HCT116 (cell line): ENCODE results near the gene DNAAF1. TPM values are rescaled to one million over a fixed set of nuclear protein-coding genes. Genes with fewer than 3 reads are reported as not detected.

Experiments
- ATAC-seq: fragments of 200-7000 bp; cut with Tn5 transposase; 2 replicates; pipeline ENCODE4 v1.9.1; 2020; ENCODE audit warnings: mild to moderate bottlenecking, moderate library complexity
- BruUV-seq: library from RNA; stranded (reverse); fragments of 400-500 nt; replicated peaks from 2 replicates; lab custom pipeline; 2021; lab: Mats Ljungman, UMichigan
- CTCF ChIA-PET: fragments of 300-600 bp; sonication (Branson Sonifier 250); formaldehyde crosslinking; loops from one replicate; lab custom pipeline; 2021; ENCODE audit warnings: antibody characterized with exemption; lab: Charles Lee
- POLR2A ChIA-PET: fragments of 300-600, 350-600 bp; sonication (Branson Sonifier 250); formaldehyde crosslinking; loops from one replicate; lab custom pipeline; 2021; ENCODE audit warnings: antibody characterized with exemption; lab: Charles Lee
- RAD21 ChIA-PET, 2 experiments: fragments of 300-600 bp; sonication (Branson Sonifier 250); formaldehyde crosslinking; loops; one replicate each; lab custom pipeline; 2023; ENCODE audit warnings: low total read pairs in 2 of 2; ENCODE audit not compliant: uncharacterized antibody in 2 of 2, unreplicated experiment in 2 of 2, low non-redundant PET in 1 of 2; lab: Charles Lee
- DNase-seq: peaks from one replicate; pipeline ENCODE4 v3.0.0-alpha.2; 2010; ENCODE audit warnings: low read depth, low spot score
- H2AFZ ChIP-seq: fragments of 200-600 bp; shearing (Covaris generic), sonication (generic); 2 replicates; pipeline ENCODE4 v1.6.1; 2017; ENCODE audit warnings: low read depth, mixed run types, mixed read lengths, antibody characterized with exemption, low read length; ENCODE audit not compliant: poor library complexity, severe bottlenecking
- H3K27ac ChIP-seq: 2 replicates; pipeline ENCODE4 v1.5.1; 2012; ENCODE audit warnings: low read depth, low read length
- H3K27me3 ChIP-seq: fragments of 200-600 bp; sonication (generic); 2 replicates; pipeline ENCODE4 v1.6.1; 2016; ENCODE audit warnings: mixed run types, low read length, mixed read lengths; ENCODE audit not compliant: insufficient read depth
- H3K36me3 ChIP-seq, 2 experiments: fragments of 200-500 bp in 1 of 2; fragments of 200-600 bp in 1 of 2; sonication (Bioruptor generic) in 1 of 2; sonication (generic) in 1 of 2; 2 replicates each; pipeline versions ENCODE4 v1.5.1 to v1.6.1; 2014 to 2016; ENCODE audit warnings: low read length in 2 of 2, inconsistent platforms in 1 of 2, mixed read lengths in 1 of 2, mixed run types in 1 of 2; ENCODE audit not compliant: insufficient read depth in 2 of 2, control insufficient read depth in 1 of 2
- H3K4me1 ChIP-seq, 2 experiments: fragments of 200-600 bp in 1 of 2; sonication (generic) in 1 of 2; 2 replicates each; pipeline versions ENCODE4 v1.5.1 to v1.6.1; 2012 to 2017; ENCODE audit warnings: low read length in 2 of 2, inconsistent platforms in 1 of 2, mild to moderate bottlenecking in 1 of 2, mixed read lengths in 1 of 2, mixed run types in 1 of 2, moderate library complexity in 1 of 2; ENCODE audit not compliant: insufficient read depth in 2 of 2, control insufficient read depth in 1 of 2
- H3K4me2 ChIP-seq: fragments of 200-600 bp; sonication (generic); 2 replicates; pipeline ENCODE4 v1.6.1; 2017; ENCODE audit warnings: mixed run types, low read length, mixed read lengths
- H3K4me3 ChIP-seq, 2 experiments: fragments of 200-600 bp in 1 of 2; sonication (generic) in 1 of 2; replicated peaks in 1 of 2; 2 replicates each; pipeline ENCODE4 v1.5.1; 2011 to 2016; ENCODE audit warnings: low read length in 2 of 2, control low read depth in 1 of 2, low read depth in 1 of 2, mild to moderate bottlenecking in 1 of 2, mixed read lengths in 1 of 2, mixed run types in 1 of 2
- H3K79me2 ChIP-seq: fragments of 200-600 bp; sonication (generic); 2 replicates; pipeline ENCODE4 v1.6.1; 2017; ENCODE audit warnings: mild to moderate bottlenecking, mixed run types, low read length, moderate library complexity, mixed read lengths; ENCODE audit not compliant: insufficient read depth
- H3K9ac ChIP-seq: fragments of 200-600 bp; sonication (generic); 2 replicates; pipeline ENCODE4 v1.6.1; 2016; ENCODE audit warnings: low read length, mixed read lengths
- H3K9me2 ChIP-seq: fragments of 200-600 bp; sonication (generic), shearing (Covaris generic); 2 replicates; pipeline ENCODE4 v1.6.1; 2017; ENCODE audit warnings: mixed run types, mild to moderate bottlenecking, moderate library complexity; ENCODE audit not compliant: insufficient read depth
- H3K9me3 ChIP-seq, 2 experiments: fragments of 200-500 bp in 1 of 2; fragments of 200-600 bp in 1 of 2; sonication (Bioruptor generic) in 1 of 2; sonication (generic) in 1 of 2; 2 replicates each; pipeline ENCODE4 v1.6.1; 2014 to 2017; ENCODE audit warnings: low read length in 2 of 2, mixed read lengths in 2 of 2, inconsistent platforms in 1 of 2, low read depth in 1 of 2, mild to moderate bottlenecking in 1 of 2, mixed run types in 1 of 2, moderate library complexity in 1 of 2; ENCODE audit not compliant: control insufficient read depth in 1 of 2, insufficient read depth in 1 of 2
- H4K20me1 ChIP-seq: fragments of 200-600 bp; sonication (generic), shearing (Covaris generic); 2 replicates; pipeline ENCODE4 v1.6.1; 2017; ENCODE audit warnings: mixed run types, mild to moderate bottlenecking, moderate library complexity; ENCODE audit not compliant: insufficient read depth
- CBX3 ChIP-seq: IDR thresholded peaks from 2 replicates; pipeline ENCODE4 v1.6.1; 2012; ENCODE audit warnings: low read depth
- ELF1 ChIP-seq: IDR thresholded peaks from 2 replicates; pipeline ENCODE4 v1.6.1; 2012; ENCODE audit warnings: low read depth, borderline replicate concordance
- EZH2 ChIP-seq: fragments of 200-600 bp; sonication (generic); IDR thresholded peaks from 2 replicates; pipeline ENCODE4 v1.6.1; 2017; ENCODE audit warnings: antibody characterized with exemption, mixed run types
- POLR2A ChIP-seq: IDR thresholded peaks from 2 replicates; pipeline ENCODE4 v1.7.0; 2011; ENCODE audit warnings: borderline replicate concordance; ENCODE audit not compliant: insufficient read depth, insufficient read length; ENCODE audit errors: extremely low read depth
- POLR2AphosphoS5 ChIP-seq: IDR thresholded peaks from 2 replicates; pipeline ENCODE4 v1.6.1; 2011; ENCODE audit warnings: mild to moderate bottlenecking, low read depth, low read length, moderate library complexity
- SRF ChIP-seq: IDR thresholded peaks from 2 replicates; pipeline ENCODE4 v1.6.1; 2012; ENCODE audit warnings: low read depth
- intact Hi-C: fragments of 100-400 bp; cut with micrococcal nuclease; formaldehyde crosslinking; loops from 2 replicates; pipeline ENCODE4 v1.10.0; 2022
- total RNA-seq: library from RNA; stranded (reverse); gene quantifications from one replicate; pipeline ENCODE4 v1.2.1, GENCODE V29; 2021; ENCODE audit not compliant: unreplicated experiment
- TF ChIP-seq, protein P1 (sequence below): IDR thresholded peaks from 2 replicates; pipeline ENCODE4 v1.6.1; 2012
- TF ChIP-seq, protein P2 (sequence below), 3 experiments: fragments of 200-600 bp in 1 of 3; sonication (generic) in 1 of 3; IDR thresholded peaks in 2 of 3; conservative IDR thresholded peaks in 1 of 3; 2 replicates each; pipeline ENCODE4 v1.5.1; 2012 to 2017; ENCODE audit warnings: low read depth in 2 of 3, low read length in 2 of 3, antibody characterized with exemption in 1 of 3, borderline replicate concordance in 1 of 3, control low read depth in 1 of 3, mild to moderate bottlenecking in 1 of 3, mixed read lengths in 1 of 3, mixed run types in 1 of 3, moderate library complexity in 1 of 3; ENCODE audit not compliant: insufficient read depth in 1 of 3

The DNAAF1 gene
- total RNA-seq, 1 experiment from 2014 or later = 0.30 TPM

DNA sequence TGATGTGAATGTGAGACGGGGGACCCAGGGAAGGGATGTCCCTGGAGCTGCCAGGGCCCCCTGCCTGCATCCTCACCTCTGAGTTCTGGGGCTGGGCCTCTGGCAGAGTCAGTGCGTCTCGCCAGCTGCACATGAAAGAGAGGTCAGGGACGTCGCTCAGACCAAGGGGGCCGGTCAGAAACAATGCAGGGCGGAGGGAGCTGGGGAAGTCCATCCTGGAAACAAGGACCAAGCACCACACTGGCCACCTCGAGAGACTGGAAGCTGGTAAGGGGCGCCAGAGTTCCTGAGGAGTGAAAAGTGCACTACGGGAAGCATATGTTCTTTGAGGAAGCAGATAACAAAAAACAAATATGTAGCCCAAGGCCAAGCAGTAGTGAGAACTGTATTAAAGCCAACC lies 39.7 kb downstream of the DNAAF1 start:
- H4K20me1 ChIP-seq = no peaks in the 10 kb centered on the region

More for the DNA sequence above, 39.7 kb downstream of the DNAAF1 start:
- Histone ChIP-seq H3K27me3 (no peaks in the 10 kb centered on the region), H3K9me2 (no peaks in the 10 kb centered on the region), H2AFZ (no peak overlapping the region), H3K9me3 (no peaks in the 10 kb centered on the region), H3K4me3 (no peak overlapping the region), H3K9ac (no peak overlapping the region), H3K4me1 (peaks cover 9 to 14% of the 10 kb centered on the region in 2 experiments; a peak in 3 of 4 replicates), H3K36me3 (peaks cover 27 to 43% of the 10 kb centered on the region in 2 experiments; a peak in 3 of 4 replicates), H3K4me2 (peak overlapping the region; percentile 83; the same call in 1 of the 2 replicates), H3K79me2 (peaks cover 46% of the 10 kb centered on the region), H3K27ac (no peak overlapping the region)
- BruUV-seq = no TSS peak
- POLR2A ChIA-PET = no interaction called here
- RAD21 ChIA-PET = no interaction called here
- intact Hi-C loops = loop anchor here (5.0 to 10.0 kb wide), 2 partner anchors 123 to 300 kb away; no protein-coding TSS in a partner anchor
- no peak for DNase-seq
- no peak for ATAC-seq
- CTCF ChIA-PET = no interaction called here
- TF ChIP-seq POLR2A (no peak), ELF1 (no peak), EZH2 (no peak), POLR2AphosphoS5 (no peak), CBX3 (no peak), SRF (no peak)
- TF ChIP-seq, protein P1, sequence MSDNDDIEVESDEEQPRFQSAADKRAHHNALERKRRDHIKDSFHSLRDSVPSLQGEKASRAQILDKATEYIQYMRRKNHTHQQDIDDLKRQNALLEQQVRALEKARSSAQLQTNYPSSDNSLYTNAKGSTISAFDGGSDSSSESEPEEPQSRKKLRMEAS = no peak
- TF ChIP-seq, protein P2, sequence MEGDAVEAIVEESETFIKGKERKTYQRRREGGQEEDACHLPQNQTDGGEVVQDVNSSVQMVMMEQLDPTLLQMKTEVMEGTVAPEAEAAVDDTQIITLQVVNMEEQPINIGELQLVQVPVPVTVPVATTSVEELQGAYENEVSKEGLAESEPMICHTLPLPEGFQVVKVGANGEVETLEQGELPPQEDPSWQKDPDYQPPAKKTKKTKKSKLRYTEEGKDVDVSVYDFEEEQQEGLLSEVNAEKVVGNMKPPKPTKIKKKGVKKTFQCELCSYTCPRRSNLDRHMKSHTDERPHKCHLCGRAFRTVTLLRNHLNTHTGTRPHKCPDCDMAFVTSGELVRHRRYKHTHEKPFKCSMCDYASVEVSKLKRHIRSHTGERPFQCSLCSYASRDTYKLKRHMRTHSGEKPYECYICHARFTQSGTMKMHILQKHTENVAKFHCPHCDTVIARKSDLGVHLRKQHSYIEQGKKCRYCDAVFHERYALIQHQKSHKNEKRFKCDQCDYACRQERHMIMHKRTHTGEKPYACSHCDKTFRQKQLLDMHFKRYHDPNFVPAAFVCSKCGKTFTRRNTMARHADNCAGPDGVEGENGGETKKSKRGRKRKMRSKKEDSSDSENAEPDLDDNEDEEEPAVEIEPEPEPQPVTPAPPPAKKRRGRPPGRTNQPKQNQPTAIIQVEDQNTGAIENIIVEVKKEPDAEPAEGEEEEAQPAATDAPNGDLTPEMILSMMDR (IDR thresholded peaks at IDR 0.05 in 2 of 3, conservative IDR thresholded peaks at IDR 0.05 in 1 of 3; ENCODE audit: borderline replicate concordance in 1 of 3, insufficient read depth in 1 of 3, low read depth in 2 of 3, low read length in 2 of 3) = no peak
